Pancreas (tissue), 10 donors: Measurements from ENCODE around the gene OGDH. TPM values are rescaled to one million over a fixed set of nuclear protein-coding genes. Genes with fewer than 3 reads are reported as not detected.

Experiments used
- ATAC-seq, 4 donors: fragments of 200-7000 bp; cut with Tn5 transposase; one replicate each; pipeline versions ENCODE4 v1.8.0 to v1.9.1; 2020; ENCODE audit warnings: mild to moderate bottlenecking in 4 of 4, moderate library complexity in 4 of 4
- DNase-seq, 6 donors: peaks; one replicate each; pipeline ENCODE4 v3.0.0-alpha.2; 2020
- FAIRE-seq: peaks from 2 replicates; lab custom pipeline; 2012; peaks lifted over from hg19 to GRCh38; lab: Jason Lieb, UNC
- H3K27ac ChIP-seq, 4 donors: fragments of 200-600 bp; sonication (generic); 1 replicate in 3 of 4; 2 replicates in 1 of 4; pipeline versions ENCODE4 v1.5.0 to v1.8.0; 2020
- H3K27me3 ChIP-seq, 4 donors: fragments of 200-600 bp; one replicate each; pipeline ENCODE4 v1.8.0; 2021
- H3K36me3 ChIP-seq, 3 donors: fragments of 200-600 bp; sonication (generic) in 1 of 3; one replicate each; pipeline versions ENCODE4 v1.5.0 to v1.8.0; 2020 to 2021
- H3K4me1 ChIP-seq, 3 donors: fragments of 200-600 bp; one replicate each; pipeline ENCODE4 v1.8.0; 2021
- H3K4me3 ChIP-seq, 4 donors: fragments of 200-600 bp; sonication (generic) in 2 of 4; one replicate each; pipeline versions ENCODE4 v1.5.0 to v1.8.0; 2020 to 2021
- H3K9me3 ChIP-seq, 4 donors: fragments of 200-600 bp; one replicate each; pipeline ENCODE4 v1.8.0; 2021
- CTCF ChIP-seq, 4 donors: fragments of 200-600 bp; sonication (generic) in 3 of 4; IDR thresholded peaks; one replicate each; pipeline versions ENCODE4 v1.5.0 to v1.8.0; 2021; ENCODE audit warnings: antibody characterized with exemption in 4 of 4
- WGBS, 2 donors: extraction: QIAGEN DNeasy Blood & Tissue Kit; methylation state at CpG; one replicate each; pipeline ENCODE4 v1.1.7; 2013; 5-methylcytosine and 5-hydroxymethylcytosine counted together
- intact Hi-C, 3 donors: fragments of 100-400 bp; cut with DNase I; formaldehyde crosslinking; loops; one replicate each; pipeline versions ENCODE4 v1.11.1 to v1.14.2; 2022
- polyA plus RNA-seq, 2 donors: library from polyadenylated mRNA; stranded (reverse); fragments of 200-250 nt; gene quantifications; one replicate each; pipeline ENCODE4 v1.2.3, GENCODE V29; 2013
- total RNA-seq, 6 donors: library from RNA; stranded (reverse); fragmentation: NEBNext Ultra II Directional in 4 of 6; extraction: Animal tissue kit (Norgen Biotek cat#: 25700) in 4 of 6; gene quantifications; one replicate each; pipeline versions ENCODE4 v1.2.1 to v1.2.4, GENCODE V29; 2021 to 2023
- donor health status: healthy with polysubstance abuse.
- donor health status: DM: no; HTN: no; CAD: no; lungs with moderate emphysema.
- donor health status: DM: no; HTN: no; CAD: no.
- donor health status: control.
- donor health status: control.
- donor health status: Bipolar disorder and iron deficiency.
- donor health status: DM: yes; HTN: yes; CAD: no.
- donor health status: DM: no; HTN: no; CAD: no.
- donor health status: DM: no; HTN: no; CAD: no.
- donor health status: DM: yes; HTN: yes; CAD: no.

Gene OGDH
- total and polyA plus RNA-seq, 8 donors = 18.4 to 49.2 (median 29.0) TPM

GRCh38 chr7:44646921-44647636 is 40.7 kb downstream of the OGDH start:
- 82 to 86% methylated on average over 3 of the region's 3 CpGs for WGBS, 2 donors
- no peak for FAIRE-seq
- no peak for DNase-seq
- Histone ChIP-seq H3K4me1 (no peaks in the 10 kb centered on the region), H3K4me3 (no peak overlapping the region), H3K27me3 (no peaks in the 10 kb centered on the region), H3K36me3 (peaks cover 4 to 14% (median 4%) of the 10 kb centered on the region in 3 donors), H3K27ac (no peak overlapping the region), H3K9me3 (no peaks in the 10 kb centered on the region)
- TF ChIP-seq CTCF (IDR thresholded peaks at IDR 0.05) = no peak
- intact Hi-C loops = no loop called here
- no peak for ATAC-seq

- intact Hi-C loops = no loop called here
- no peak for ATAC-seq
- no peak for DNase-seq
- Histone ChIP-seq H3K36me3 (peaks cover 4 to 14% (median 4%) of the 10 kb centered on the region in 3 donors), H3K9me3 (no peaks in the 10 kb centered on the region), H3K27me3 (no peaks in the 10 kb centered on the region), H3K27ac (no peak overlapping the region), H3K4me3 (no peak overlapping the region), H3K4me1 (no peaks in the 10 kb centered on the region)
- WGBS, 2 donors = 89% methylated on average over 4 of the region's 4 CpGs
- no peak for TF ChIP-seq CTCF (IDR thresholded peaks at IDR 0.05)
- no peak for FAIRE-seq
These were observed 41.7 kb downstream of the OGDH start for GRCh38 chr7:44647981-44648714.

- peaks cover 4 to 14% (median 4%) of the 10 kb centered on the region in 3 donors for H3K36me3 ChIP-seq
- H3K27me3 ChIP-seq = no peaks in the 10 kb centered on the region
- ATAC-seq = no peak
- intact Hi-C loops = no loop called here
- no peaks in the 10 kb centered on the region for H3K9me3 ChIP-seq
- no peaks in the 10 kb centered on the region for H3K4me1 ChIP-seq
- no peak for FAIRE-seq
- no peak for DNase-seq
- H3K4me3 ChIP-seq = no peak overlapping the region
- TF ChIP-seq CTCF (IDR thresholded peaks at IDR 0.05) = no peak
- WGBS, 2 donors = 96 to 98% methylated on average over 4 of the region's 4 CpGs
- H3K27ac ChIP-seq = no peak overlapping the region
These were observed 43.8 kb downstream of the OGDH start for GRCh38 chr7:44650242-44650641.

GRCh38 chr7:44650772-44651171 is 44.3 kb downstream of the OGDH start:
- TF ChIP-seq CTCF (IDR thresholded peaks at IDR 0.05) = no peak
- H3K4me3 ChIP-seq = no peak overlapping the region
- peaks cover 4 to 14% (median 4%) of the 10 kb centered on the region in 3 donors for H3K36me3 ChIP-seq
- ATAC-seq = no peak
- H3K27ac ChIP-seq = no peak overlapping the region
- H3K4me1 ChIP-seq = no peaks in the 10 kb centered on the region
- DNase-seq = no peak
- intact Hi-C loops = no loop called here
- no peaks in the 10 kb centered on the region for H3K9me3 ChIP-seq
- no peaks in the 10 kb centered on the region for H3K27me3 ChIP-seq
- no peak for FAIRE-seq
- WGBS, 2 donors = 72 to 79% methylated on average over 5 of the region's 5 CpGs

GRCh38 chr7:44652535-44652934 is 46.1 kb downstream of the OGDH start:
- no peak for ATAC-seq
- peaks cover 0 to 4% (median 0%) of the 10 kb centered on the region in 4 donors for H3K9me3 ChIP-seq
- H3K4me3 ChIP-seq = no peak overlapping the region
- H3K27ac ChIP-seq = no peak overlapping the region
- H3K4me1 ChIP-seq = no peaks in the 10 kb centered on the region
- H3K36me3 ChIP-seq = peaks cover 4 to 11% (median 4%) of the 10 kb centered on the region in 3 donors
- no peak for FAIRE-seq
- TF ChIP-seq CTCF (IDR thresholded peaks at IDR 0.05) = no peak
- WGBS, 2 donors = 90 to 91% methylated on average over 5 of the region's 5 CpGs
- intact Hi-C loops = no loop called here
- H3K27me3 ChIP-seq = no peaks in the 10 kb centered on the region
- DNase-seq = no peak
